Upper lobe of left lung (tissue), 4 donors: ENCODE data around the gene DPP9.

ENCODE experiments used
- CTCF ChIP-seq, 6 experiments: fragments of 450-650 bp in 4 of 6; fragments of 200-600 bp in 2 of 6; sonication (generic) in 2 of 6; IDR thresholded peaks; one replicate each; pipeline ENCODE4 v1.5.1; 2016 to 2019; ENCODE audit warnings: antibody characterized with exemption in 6 of 6
- POLR2AphosphoS5 ChIP-seq, 2 donors: sonication (generic); formaldehyde crosslinking; IDR thresholded peaks; one replicate each; pipeline ENCODE4 v1.5.1; 2017; ENCODE audit warnings: antibody characterized with exemption in 2 of 2

GRCh38 chr19:4638828-4639530 is 84.7 kb downstream of the DPP9 start, which contains the start of gene TNFAIP8L1:
- TF ChIP-seq CTCF (IDR thresholded peaks at IDR 0.05) (no peak), POLR2AphosphoS5 (IDR thresholded peaks at IDR 0.05) (peak; percentile 39 to 43)
